HG03025 (cell line): ENCODE results near the gene UBE2R2.

ENCODE experiments used
- ATAC-seq: cut with Tn5 transposase; IDR thresholded peaks from one replicate; pipeline ENCODE4 v1.9.1; 2021; ENCODE audit warnings: mild to moderate bottlenecking, moderate library complexity; ENCODE audit not compliant: unreplicated experiment, low FRiP score

Gene UBE2R2

GRCh38 chr9:33880211-33881089, 63.5 kb downstream of the UBE2R2 start:
- no peak for ATAC-seq

- ATAC-seq = no peak
Observed at GRCh38 chr9:33881635-33882034, 64.7 kb downstream of the UBE2R2 start.

- no peak for ATAC-seq
Observed at GRCh38 chr9:33884856-33885701, 68.1 kb downstream of the UBE2R2 start.

- ATAC-seq = no peak
Observed at GRCh38 chr9:33885948-33886347, 69.0 kb downstream of the UBE2R2 start.

GRCh38 chr9:33893861-33894260, 76.9 kb downstream of the UBE2R2 start:
- ATAC-seq = no peak

- ATAC-seq = no peak
Observed at GRCh38 chr9:33894316-33894715, 77.4 kb downstream of the UBE2R2 start.

- ATAC-seq = no peak
Observed at GRCh38 chr9:33903157-33903780, 86.3 kb downstream of the UBE2R2 start.

- ATAC-seq = no peak
Observed at GRCh38 chr9:33905137-33905536, 88.2 kb downstream of the UBE2R2 start.

GRCh38 chr9:33906769-33907168, 89.8 kb downstream of the UBE2R2 start:
- no peak for ATAC-seq

- ATAC-seq = no peak
Observed at GRCh38 chr9:33907347-33907746, 90.4 kb downstream of the UBE2R2 start.

GRCh38 chr9:33908114-33908513, 91.2 kb downstream of the UBE2R2 start:
- ATAC-seq = no peak

- no peak for ATAC-seq
Observed at GRCh38 chr9:33908749-33909148, 91.8 kb downstream of the UBE2R2 start.

- no peak for ATAC-seq
Observed at GRCh38 chr9:33913541-33913940, 96.6 kb downstream of the UBE2R2 start.

- ATAC-seq = no peak
Observed at GRCh38 chr9:33914887-33915628, 98.1 kb downstream of the UBE2R2 start.

- ATAC-seq = no peak
Observed at GRCh38 chr9:33917036-33917435, 100.1 kb downstream of the UBE2R2 start.

- ATAC-seq = no peak
Observed at GRCh38 chr9:33919276-33919897, 102.4 kb downstream of the UBE2R2 start.

- ATAC-seq = no peak
Observed at GRCh38 chr9:33921967-33922895, 105.3 kb downstream of the UBE2R2 start.

- ATAC-seq = no peak
Observed at GRCh38 chr9:33923079-33923478, 106.1 kb downstream of the UBE2R2 start.
